DOHH2 (cell line): Measurements from ENCODE around the gene MRPL11.

ENCODE experiments used
- H3F3A ChIP-seq: fragments of 200-600 bp; sonication (generic), shearing (Covaris generic); 2 replicates; pipeline ENCODE4 v1.6.0; 2016; ENCODE audit warnings: antibody characterized with exemption, mild to moderate bottlenecking; ENCODE audit not compliant: control insufficient read depth, insufficient read depth
- H3K27ac ChIP-seq: fragments of 200-600 bp; sonication (generic); 2 replicates; pipeline ENCODE4 v1.5.1; 2014; ENCODE audit warnings: low read depth, mild to moderate bottlenecking, low read length, moderate library complexity
- H3K27me3 ChIP-seq: fragments of 200-600 bp; sonication (generic); 2 replicates; pipeline ENCODE4 v1.6.1; 2014; ENCODE audit warnings: mild to moderate bottlenecking, low read length, mixed read lengths; ENCODE audit not compliant: control insufficient read depth
- H3K36me3 ChIP-seq: fragments of 200-600 bp; sonication (generic); 2 replicates; pipeline ENCODE4 v1.6.1; 2014; ENCODE audit warnings: mild to moderate bottlenecking, low read length, moderate library complexity, mixed read lengths; ENCODE audit not compliant: control insufficient read depth
- H3K4me1 ChIP-seq: fragments of 200-600 bp; sonication (generic); 2 replicates; pipeline ENCODE4 v1.6.1; 2014; ENCODE audit warnings: mild to moderate bottlenecking, low read length, mixed read lengths; ENCODE audit not compliant: control insufficient read depth
- H3K4me2 ChIP-seq: fragments of 200-600 bp; sonication (generic); 2 replicates; pipeline ENCODE4 v1.6.0; 2014; ENCODE audit warnings: mild to moderate bottlenecking, low read length, moderate library complexity
- H3K4me3 ChIP-seq: fragments of 200-600 bp; sonication (generic); 2 replicates; pipeline ENCODE4 v1.5.1; 2014; ENCODE audit warnings: mild to moderate bottlenecking, low read length, mixed read lengths
- H3K79me2 ChIP-seq: fragments of 200-600 bp; sonication (generic); 2 replicates; pipeline ENCODE4 v1.6.1; 2014; ENCODE audit warnings: mild to moderate bottlenecking, low read length, mixed read lengths; ENCODE audit not compliant: control insufficient read depth
- H3K9me2 ChIP-seq: fragments of 200-600 bp; sonication (generic); replicated peaks from 2 replicates; pipeline ENCODE4 v1.6.1; 2014; ENCODE audit warnings: mild to moderate bottlenecking, low read length, mixed read lengths; ENCODE audit not compliant: control insufficient read depth
- H3K9me3 ChIP-seq: fragments of 200-600 bp; sonication (generic); 2 replicates; pipeline ENCODE4 v1.6.1; 2014; ENCODE audit warnings: antibody characterized with exemption, low read length, mixed read lengths; ENCODE audit not compliant: control insufficient read depth, insufficient read depth
- H4K20me1 ChIP-seq: fragments of 200-600 bp; sonication (generic); 2 replicates; pipeline ENCODE4 v1.6.0; 2014; ENCODE audit warnings: low read depth, mild to moderate bottlenecking, antibody characterized with exemption, low read length, moderate library complexity; ENCODE audit not compliant: control insufficient read depth, insufficient read depth
- CTCF ChIP-seq: fragments of 200-600 bp; sonication (generic); IDR thresholded peaks from one replicate; pipeline ENCODE4 v1.5.1; 2014; ENCODE audit warnings: antibody characterized with exemption, mild to moderate bottlenecking, low read depth, low read length; ENCODE audit not compliant: poor library complexity, severe bottlenecking
- EZH2phosphoT487 ChIP-seq: fragments of 200-600 bp; sonication (generic); IDR thresholded peaks from 2 replicates; pipeline ENCODE4 v1.6.1; 2017; ENCODE audit warnings: borderline replicate concordance, mild to moderate bottlenecking, antibody characterized with exemption, low read length, moderate library complexity, mixed read lengths

The MRPL11 gene

GRCh38 chr11:66479394-66480116 lies 40.9 kb upstream of the MRPL11 start:
- Histone ChIP-seq H3K9me3 (no peaks in the 10 kb centered on the region), H3K4me3 (peak overlapping the region; percentile 82), H3K27ac (peak overlapping the region; percentile 45), H3F3A (no peaks in the 10 kb centered on the region), H3K4me2 (peak overlapping the region; percentile 80), H3K36me3 (peaks cover 10% of the 10 kb centered on the region; the same call in 1 of the 2 replicates), H3K79me2 (peaks cover 24% of the 10 kb centered on the region), H4K20me1 (peaks cover 6% of the 10 kb centered on the region; the same call in 1 of the 2 replicates), H3K9me2 (no peaks in the 10 kb centered on the region), H3K4me1 (peaks cover 14% of the 10 kb centered on the region), H3K27me3 (no peaks in the 10 kb centered on the region)
- no peak for TF ChIP-seq EZH2phosphoT487
- no peak for TF ChIP-seq CTCF

GRCh38 chr11:66478729-66479393 lies 40.2 kb upstream of the MRPL11 start:
- Histone ChIP-seq H3K36me3 (peaks cover 7% of the 10 kb centered on the region; the same call in 1 of the 2 replicates), H3K4me2 (peak overlapping the region; percentile 80), H4K20me1 (peaks cover 6% of the 10 kb centered on the region; the same call in 1 of the 2 replicates), H3K9me3 (no peaks in the 10 kb centered on the region), H3K4me3 (peak overlapping the region; percentile 82), H3K9me2 (no peaks in the 10 kb centered on the region), H3K27ac (no peak overlapping the region), H3K79me2 (peaks cover 24% of the 10 kb centered on the region), H3K4me1 (peaks cover 14% of the 10 kb centered on the region), H3F3A (no peaks in the 10 kb centered on the region), H3K27me3 (no peaks in the 10 kb centered on the region)
- TF ChIP-seq EZH2phosphoT487 (no peak), CTCF (peak; percentile 99)

DNA sequence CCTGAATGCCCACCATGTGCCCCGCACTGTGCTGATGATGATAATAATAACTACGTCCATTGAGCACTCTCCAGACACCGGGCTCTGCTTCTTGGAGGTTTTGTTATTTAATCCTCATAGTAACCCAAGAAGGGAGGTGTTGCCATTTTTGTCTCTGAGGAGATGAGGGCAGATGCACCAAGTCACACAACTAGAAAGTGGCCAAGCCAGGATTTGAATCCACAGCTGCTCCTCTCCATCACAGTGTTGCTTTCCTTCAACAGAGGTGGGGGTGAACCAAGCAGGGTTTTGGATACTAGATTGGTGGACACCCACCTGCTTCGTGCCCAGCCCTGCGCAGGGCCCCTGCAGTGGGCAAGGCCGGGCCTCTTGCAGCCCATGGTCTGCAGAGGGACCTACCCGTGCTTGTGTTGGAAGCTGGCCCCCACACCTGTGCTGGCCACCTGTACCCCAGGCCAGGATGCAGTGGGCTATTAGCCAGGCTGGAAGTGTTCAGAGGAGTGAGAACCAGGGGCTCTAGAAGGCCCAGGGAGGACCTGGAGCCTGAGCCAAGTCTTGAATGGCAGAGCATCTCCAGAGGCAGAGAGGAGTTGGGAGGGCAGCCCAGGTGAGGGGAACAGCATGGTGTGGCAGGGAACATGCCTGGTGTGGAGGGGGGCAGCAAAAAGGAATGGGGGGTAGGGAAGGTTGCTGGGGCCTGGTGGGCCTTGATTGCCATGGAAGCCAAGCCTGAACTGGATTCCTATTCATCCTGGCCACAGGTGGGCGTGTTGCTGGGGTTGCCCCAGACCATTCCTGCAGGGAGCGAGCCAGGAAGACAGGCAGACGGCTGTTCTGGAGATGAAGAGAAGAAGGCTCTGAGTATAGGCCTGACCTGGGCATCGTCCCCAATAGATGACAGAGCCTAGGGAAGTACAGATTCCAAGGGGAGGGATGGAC lies 38.9 kb upstream of the MRPL11 start:
- Histone ChIP-seq H3F3A (no peaks in the 10 kb centered on the region), H3K9me2 (no peaks in the 10 kb centered on the region), H3K9me3 (no peaks in the 10 kb centered on the region), H3K27me3 (no peaks in the 10 kb centered on the region), H3K4me2 (no peak overlapping the region), H3K4me1 (peaks cover 14% of the 10 kb centered on the region), H3K79me2 (peaks cover 24% of the 10 kb centered on the region), H4K20me1 (peaks cover 6% of the 10 kb centered on the region; the same call in 1 of the 2 replicates), H3K27ac (no peak overlapping the region), H3K4me3 (no peak overlapping the region), H3K36me3 (peaks cover 3% of the 10 kb centered on the region; the same call in 1 of the 2 replicates)
- TF ChIP-seq CTCF (no peak), EZH2phosphoT487 (no peak)
